IPS DF 4.7 (cell line): ENCODE data around the gene METRN.
"Not testable (repeated sequence)": the region's sequence is repeated elsewhere in the genome, so short reads cannot be mapped to it uniquely, and the experiment has no call there.

Source experiments
- DNase-seq: peaks from one replicate; pipeline ENCODE4 v3.0.0-alpha.2; 2013; ENCODE audit warnings: low spot score; ENCODE audit errors: extremely low read depth

Gene METRN

DNA sequence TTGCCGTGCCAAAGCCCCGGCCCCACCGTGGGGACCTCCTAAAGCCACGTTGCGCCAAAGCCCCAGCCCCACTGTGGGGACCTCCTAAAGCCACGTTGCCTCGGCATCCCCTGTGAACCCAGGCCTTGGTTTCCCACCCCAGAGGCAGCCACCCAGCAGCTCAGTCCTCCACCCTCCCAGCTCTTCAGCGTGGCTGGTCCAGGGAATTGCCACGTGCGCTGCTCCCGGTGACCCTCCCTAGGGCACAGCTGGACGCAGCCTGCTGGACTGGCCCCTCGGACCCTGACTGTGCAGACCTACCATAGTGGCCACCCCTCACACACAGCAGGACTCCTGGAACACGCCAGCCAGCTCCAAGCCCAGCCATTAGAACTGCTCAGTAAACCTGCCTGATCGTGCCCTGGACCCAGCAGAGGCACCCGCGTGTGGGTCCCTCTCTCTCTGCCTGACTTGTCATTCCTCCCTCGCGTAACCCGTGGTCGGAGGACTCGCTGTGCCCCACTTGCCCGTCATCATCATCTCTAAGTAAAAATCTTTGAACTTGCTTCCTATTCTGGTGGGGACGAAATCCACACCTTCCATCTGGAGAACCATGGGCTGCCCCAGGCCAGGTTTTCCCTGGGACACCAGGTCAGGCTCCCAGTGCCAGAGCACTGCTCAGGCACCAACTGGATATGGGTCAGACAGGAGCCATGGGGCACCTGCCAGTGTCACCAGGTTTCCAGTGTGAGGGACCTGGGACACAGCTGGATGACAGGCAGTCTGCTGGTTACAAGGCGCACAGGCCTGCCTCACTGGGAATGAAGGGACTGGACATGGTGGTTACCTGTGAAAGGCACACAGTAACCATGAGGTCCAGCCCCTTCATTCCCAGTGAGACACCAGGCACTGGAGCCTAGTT, 20.3 kb downstream of the METRN start:
- no peak for DNase-seq

DNA sequence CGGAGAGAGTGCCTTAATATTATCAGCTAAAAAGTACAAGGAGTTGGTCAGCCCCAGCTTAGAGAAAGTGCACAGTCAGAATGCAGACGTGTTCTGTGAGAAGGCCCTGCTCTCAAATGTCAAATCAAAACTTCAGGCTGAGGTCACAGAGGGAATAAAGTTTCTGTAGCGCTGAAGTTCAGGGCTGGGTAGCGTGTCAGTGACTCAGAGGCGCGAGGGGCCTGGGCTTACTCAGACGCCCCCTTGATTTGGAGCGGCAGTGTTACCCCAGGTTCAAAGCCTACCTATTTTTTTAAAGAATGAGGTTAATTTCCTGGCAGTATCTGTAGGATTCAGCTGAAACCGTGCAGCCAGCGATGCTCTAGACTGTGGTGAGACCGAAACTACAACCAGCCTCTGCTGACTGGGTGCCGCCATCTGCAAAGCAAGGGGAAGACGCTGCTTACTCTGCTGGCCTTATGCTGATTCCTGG, 21.1 kb downstream of the METRN start:
- no peak for DNase-seq

DNA sequence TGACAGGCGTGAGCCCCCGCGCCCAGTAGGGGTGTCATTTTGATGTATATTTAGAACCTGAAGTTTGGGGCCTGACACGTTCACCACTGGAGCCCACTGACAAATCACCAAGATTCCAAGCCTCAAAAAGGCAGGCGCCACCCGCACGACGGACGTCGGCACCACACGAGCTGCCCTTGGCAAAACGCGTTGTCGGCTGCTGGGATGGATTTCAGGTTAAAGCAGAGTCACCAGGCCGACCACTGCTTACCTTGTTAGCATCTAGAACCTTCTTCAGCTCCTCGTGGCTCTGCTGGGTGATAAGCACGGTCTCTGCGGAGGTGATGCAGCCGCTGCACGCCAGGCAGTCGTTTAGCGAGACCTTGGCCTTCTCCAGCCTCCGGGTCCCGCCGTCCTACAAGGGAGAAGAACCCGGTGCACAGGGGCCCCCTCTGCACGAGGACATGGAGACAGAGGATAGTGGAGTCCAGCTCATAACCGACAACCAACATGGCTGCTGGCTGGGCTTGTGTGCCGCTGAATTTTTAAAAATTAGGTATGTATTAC, 22.1 kb downstream of the METRN start:
- DNase-seq: no peak

DNA sequence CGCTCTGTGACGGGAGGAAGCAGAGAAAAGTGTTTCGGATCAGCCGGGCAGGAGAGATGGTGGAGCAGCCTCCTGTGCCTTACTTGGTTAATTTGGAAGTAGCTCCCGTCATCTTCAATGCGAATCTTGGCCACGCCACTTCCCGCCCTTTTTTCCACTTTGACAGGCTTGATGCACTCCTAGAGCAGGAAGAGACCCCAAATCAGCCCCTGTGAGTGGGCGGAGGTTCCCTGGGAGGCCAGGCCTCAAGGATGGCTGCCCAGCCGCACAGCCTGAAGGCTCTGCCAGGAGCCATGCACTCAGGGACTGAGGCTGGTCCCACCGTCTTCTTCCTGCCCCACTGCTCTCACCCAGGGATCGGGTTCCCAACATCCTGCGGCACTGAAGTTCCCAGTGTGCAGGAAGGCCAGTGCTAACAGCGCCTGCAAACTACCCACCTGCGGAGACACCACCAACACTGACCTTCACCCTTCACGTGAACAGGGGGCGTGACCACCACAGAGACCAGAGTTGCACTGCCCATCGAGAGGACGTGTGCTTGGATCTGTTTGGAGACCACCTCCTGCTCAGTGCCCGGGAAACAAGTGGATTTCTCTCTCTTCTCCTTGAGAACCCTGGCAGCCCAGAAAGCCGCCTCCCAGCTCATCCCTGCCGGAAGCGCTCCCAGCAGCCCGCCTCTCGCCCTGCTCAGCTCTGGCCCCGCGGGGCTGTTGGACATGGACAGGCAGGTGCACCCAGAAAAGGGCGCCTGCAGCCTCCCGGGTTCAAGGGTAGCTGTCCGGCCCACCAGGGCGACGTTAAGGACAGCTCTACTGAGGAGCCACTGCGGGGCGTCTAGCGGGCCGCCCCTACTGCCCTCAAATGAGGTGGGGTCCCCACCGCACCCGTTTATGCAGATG, 24.9 kb downstream of the METRN start:
- DNase-seq: no peak

DNA sequence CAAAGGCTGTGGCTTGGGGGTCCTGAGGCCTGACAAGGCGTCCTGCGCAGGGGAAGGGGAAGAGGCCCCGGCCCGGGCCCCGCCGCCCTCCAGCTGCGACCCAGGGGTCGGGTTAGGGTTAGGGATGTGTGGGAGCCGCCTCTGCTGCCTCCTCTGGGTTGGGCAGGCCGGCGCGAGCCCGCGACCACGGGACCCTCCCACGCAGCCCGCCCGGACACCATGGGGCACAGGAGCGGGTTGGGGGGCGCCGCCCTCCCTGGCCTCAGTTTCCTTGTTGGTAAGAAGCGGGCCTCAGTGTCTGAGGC, 25.5 kb downstream of the METRN start:
- no peak for DNase-seq

DNA sequence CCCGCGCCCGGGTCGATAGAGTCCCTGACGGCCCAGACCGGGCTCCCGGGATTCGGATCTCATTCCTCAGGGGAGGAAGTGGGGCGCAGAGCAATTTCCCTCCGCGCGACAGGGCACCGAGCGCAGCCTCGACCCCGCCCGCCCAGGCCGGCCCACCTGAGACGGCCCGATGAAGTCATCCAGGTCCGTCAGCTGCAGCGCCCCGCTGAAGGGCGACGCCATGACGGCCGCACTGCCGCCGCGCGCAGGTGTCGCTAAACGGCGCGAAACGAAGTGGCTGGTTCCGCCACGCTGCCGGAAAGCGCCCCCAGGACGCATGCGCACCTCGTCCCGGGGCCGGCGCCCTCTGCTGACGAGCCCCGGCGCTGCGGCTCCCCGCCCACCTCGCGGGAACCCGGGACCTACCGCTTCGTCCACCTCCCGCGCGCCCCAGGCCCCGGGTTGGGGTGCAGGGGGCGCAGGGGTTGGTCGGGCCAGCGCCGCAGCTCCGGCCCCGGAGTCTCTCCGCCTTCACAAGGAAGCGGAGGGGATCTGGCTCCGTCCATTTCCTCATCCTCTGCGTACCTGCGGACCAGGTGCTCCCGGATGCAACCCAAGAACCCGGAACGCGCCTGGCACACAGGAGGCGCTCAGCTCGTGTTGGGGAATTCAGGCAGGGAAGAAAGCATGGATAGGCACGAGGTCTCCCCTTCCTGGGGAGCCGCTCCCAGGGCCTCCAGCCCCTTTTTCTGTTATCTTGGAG, 26.0 kb downstream of the METRN start, which contains the start of gene CIAO3:
Gene CIAO3 (minus strand): TSS at position 234 of the 742 bp plus-strand sequence. CDS start 12 bp downstream, at position 222.
- DNase-seq: no peak

DNA sequence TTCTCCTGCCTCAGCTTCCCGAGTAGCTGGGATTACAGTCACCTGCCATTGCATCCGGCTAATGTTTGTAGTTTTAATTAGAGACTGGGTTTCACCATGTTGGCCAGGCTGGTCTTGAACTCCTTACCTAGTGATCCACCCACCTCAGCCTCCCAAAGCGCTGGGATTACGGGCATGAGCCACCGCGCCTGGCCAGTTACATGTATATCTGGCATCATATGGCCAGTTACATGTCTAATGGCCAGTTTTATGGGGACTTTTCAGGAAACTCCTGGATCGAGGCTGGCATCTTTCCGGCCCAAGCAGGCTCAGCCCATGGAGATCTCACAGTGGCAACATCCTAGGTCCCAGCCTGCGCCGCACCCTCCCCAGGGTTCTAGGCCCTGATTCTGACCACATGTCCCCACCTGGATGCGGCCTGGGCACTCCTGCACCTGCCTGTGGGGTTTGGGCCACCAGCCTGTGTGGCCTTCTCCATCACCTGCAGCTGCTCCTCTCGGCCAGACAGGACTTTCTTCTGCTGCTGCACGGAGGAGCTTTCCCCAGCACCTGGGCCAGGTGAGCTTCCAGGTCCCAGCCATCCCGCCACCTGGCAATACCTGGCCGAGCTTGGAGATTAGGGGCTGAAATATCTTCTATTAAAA, 27.2 kb downstream of the METRN start:
- no peak for DNase-seq

DNA sequence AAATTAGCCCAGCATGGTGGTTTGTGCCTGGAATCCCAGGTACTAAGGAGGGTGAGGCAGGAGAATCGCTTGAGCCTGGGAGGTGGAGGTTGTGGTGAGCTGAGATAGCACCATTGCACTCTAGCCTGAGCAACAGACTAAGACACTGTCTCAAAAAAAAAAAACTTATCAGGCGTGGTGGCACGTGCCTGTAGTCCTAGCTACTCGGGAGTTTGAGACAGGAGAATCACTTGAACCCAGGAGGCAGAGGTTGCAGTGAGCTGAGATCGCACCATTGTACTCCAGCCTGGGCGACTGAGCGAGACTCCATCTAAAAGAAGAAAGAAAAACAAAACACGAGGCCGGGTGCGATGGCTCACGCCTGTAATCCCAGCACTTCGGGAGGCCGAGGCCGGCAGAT, 28.0 kb downstream of the METRN start:
- DNase-seq: not testable (repeated sequence)

DNA sequence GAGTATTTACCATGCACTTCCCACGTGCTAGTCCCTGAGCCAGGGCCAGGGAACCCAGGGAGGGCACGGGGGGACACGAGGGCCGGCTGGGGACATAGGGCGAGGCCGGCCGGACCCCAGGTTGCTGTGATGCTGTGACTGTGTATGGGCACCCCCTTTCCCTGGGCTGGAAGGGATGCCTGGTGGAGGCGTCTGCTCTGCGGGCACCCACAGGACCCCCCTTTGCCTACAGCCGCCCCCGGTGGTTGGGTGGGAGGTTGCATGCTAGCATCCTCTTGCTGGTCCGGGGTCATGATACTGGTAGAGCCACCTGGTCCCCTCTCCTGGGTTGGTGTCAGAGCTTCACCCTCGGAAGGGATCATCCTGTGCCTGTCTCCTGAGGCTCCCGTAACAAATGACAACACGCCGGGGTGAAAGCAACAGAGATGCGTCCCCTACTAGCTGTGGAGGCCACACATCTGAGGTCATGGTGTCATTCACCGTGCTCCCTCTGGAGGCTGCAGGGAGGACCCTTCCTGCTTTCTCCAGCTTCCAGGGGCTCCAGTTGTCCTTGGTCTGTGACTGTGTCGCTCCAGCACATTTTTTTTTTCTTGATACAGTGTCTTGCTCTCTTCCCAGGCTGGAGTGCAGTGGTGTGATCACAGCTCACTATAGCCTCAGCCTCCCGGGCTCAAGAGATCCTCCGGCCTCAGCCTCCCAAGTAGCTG, 29.0 kb downstream of the METRN start:
- DNase-seq: no peak

DNA sequence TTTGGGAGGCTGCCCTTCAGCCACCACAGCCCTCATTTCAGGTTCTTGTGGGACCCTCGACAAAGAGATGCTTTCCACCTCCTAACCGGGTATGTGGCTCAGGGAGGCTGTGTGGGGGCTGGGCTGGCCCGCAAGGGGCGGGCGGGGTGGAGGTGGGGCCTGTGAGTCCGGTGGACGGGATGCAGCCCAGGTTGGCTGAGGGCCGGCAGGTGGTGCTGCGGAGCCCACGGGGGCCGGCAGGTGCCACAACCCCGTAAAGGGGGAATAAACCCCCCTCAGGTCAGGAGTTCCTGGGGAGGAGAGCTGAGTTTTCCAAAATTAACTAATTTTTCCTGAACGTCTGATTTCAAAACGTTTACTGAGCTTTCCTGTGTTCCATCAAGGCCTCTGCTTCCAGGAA, 30.8 kb downstream of the METRN start:
- DNase-seq: no peak

DNA sequence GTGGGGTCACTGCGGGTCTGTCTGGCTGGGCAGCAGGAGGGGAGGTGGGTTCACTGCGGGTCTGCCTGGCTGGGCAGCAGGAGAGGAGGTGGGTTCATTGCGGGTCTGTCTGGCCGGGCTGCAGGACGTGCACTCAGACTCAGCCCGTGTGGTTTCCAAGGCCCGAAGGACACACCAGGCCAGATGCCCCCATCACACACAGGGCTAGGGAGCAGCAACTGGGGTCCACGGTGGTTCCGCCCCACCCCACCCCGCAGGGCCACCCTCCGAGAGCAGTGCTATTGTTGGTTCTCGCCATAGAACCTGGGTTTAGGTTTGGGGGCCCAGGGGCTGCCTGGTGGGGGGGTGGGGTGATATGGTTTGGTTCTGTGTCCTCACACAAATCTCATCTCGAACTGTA, 31.7 kb downstream of the METRN start:
- DNase-seq: no peak

DNA sequence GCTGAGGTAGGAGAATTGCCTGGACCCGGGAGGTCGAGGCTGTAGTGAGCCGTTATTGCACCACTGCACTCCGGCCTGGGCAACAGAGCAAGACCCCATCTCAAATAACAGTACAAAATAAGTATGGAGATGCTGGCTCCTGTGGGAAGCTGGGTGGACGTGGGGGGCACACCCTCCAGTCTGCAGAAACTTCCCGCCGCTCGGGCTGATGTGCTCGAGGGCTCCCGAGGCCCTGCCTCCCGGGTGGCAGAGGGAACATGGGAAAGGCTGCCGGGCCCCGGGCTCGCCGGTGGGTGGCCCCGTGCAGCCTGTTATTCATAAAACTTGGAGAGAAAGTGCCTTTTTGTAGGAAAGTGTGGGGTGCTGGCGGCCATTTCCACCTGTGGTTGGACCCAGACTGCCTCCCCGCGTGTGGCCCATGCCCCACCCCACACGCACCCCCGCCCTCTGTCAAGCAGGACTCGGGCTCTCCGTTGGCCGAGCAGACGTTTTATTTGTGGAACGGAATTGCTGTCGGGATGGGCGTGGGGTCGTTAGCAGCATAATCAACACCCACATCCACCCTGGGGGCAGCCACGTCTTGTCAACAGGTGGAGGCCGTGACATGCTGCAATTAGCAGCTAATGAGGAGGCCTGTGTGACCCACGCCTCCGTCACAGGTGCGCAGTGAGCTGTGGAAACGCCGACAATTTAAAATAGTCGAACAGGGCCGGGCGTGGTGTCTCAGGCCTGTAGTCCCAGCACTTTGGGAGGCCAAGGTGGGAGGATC, 33.2 kb downstream of the METRN start:
- no peak for DNase-seq

DNA sequence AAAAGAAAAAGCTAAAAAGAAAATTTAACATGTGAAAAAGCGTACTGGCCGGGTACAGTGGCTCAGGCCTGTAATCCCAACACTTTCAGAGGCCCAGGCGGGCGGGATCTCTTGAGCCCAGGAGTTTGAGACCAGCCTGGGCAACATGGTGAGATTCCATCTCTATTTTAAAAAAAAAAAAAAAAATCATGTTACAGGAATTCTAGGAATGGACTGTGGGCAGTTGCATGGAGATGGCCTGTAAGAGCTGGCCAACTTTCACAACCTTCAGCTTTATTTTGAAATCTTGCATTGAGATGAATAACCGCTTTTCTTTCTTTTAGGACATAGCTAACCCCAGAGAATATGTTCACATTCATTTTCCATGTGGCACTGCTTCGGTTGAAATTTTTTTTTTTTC, 34.1 kb downstream of the METRN start:
- DNase-seq: no peak

DNA sequence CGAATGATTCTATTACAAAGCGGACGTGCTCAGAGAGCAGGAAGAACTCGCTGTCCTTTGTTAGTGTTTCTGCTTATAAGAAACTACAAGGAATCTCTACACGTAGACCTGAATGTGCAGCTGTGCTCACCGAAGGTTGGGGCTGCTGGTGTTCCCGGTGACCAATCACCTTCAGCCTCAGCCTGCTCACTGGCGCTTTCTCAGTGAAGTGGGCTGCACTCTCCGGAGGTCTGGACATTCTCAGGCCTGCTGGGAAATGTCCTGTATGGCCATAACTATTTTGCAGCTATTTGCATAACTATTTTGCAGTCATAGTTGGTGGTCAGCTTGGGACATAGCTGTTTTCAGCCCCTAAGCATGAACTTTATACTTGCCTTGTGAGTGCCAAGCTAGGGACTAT, 35.6 kb downstream of the METRN start:
- DNase-seq: no peak

DNA sequence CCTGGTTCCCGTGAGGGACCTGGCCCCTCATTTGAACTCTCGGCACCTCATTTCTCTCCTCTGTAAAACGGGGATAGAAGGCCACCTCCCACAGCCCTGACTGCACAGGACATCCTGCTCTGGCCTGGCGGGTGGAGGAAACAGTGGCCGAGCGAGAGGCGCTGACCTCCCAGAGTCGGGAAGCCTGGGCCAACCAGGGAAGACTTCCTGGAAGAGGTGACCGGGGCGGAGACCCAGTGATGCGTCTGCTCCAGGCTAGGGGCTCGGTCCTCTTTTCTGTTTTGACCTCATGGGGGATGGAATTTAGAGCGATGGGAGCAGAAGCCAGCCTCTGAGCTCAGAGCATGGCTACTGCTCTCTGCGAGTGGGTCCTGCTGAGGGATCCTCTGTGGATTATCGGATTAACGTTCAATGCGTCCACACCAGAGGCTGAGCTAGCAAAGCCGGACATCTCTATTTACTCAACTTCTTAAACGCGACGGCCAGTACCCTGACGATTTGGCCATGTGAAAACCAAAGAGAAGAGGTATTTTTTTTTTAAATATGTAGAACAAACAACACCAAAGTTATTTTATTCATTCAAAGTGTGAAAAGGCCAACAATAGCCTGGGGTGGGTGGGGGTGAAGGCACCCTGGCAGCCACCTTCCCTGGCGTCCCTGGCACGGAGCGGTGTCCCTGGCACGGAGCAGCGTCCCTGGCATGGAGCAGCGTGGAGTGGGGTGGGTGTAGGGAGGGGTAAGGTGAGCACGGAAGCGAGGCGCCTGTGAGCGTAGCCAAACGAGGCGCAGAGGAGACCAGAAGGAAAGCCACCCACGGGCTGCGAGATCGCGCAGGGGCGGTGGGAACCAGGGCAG, 36.5 kb downstream of the METRN start:
- no peak for DNase-seq

DNA sequence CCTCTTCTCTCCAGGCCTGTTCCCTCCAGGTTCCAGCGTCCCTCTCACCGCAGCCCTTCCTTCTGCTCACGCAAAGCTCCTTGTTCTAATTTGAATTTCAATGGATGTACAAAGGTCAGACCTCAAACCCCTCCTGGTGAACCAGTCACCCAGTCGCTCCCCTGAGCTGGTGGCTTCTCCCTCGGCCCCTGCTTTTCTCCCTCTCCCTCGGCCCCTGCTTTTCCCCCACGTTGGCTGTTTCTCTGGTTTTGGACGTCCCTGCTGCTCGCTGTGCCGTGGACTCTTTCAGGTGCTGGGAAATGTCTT, 37.0 kb downstream of the METRN start:
- DNase-seq: no peak

DNA sequence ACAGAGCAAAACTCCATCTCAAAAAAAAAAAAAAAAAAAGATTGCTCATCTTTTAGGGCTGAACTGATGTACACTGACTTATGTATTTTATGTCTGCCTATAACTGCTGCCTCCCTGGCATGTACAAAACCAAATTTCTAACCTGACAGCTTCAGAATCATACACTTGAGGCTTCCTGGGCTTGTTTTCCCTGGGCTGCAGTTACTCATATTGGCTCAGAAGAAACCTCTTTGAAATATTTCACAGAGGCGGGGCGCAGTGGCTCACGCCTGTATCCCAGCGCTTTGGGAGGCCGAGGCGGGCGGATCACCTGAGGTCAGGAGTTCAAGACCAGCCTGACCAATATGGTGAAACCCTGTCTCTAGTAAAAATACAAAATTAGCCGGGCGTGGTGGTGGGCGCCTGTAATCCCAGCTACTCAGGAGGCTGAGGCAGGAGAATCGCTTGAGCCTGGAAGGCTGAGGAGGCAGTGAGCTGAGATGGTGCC, 39.2 kb downstream of the METRN start:
- DNase-seq: not testable (repeated sequence)

DNA sequence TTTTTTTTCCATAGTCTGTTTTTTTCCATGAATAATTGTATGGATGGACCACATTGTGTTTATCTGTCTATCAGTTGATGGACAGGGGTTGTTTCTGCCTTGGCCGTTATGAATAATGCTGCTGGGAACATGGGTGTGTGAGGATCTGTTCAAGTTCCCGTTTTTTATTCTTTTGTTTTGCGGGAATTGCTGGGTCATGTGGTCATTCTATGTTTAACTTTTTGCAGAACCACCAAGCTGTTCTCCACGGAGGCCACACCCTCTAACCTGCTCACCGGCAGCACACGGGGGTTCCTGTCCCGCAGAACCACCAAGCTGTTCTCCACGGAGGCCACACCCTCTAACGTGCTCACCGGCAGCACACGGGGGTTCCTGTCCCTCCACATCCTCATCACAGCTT, 39.7 kb downstream of the METRN start:
- no peak for DNase-seq

DNA sequence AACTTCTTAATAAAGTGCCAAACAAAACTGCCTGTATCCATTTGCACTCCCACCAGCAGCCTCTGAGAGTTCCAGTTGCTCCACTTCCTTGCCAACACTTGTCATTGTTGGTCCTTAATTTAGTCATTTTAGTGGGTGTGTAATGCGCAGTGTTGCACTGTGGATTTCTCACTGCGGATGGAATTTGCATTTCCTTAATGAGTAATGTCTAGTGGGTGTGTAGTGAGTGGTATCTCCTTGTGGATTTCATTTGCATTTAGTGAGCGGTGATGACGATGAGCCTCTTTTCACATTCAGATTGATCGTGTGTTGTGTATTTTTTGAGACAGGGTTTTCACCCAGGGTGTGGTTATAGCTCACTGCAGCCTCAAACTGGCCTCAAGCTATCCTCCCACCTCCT, 41.5 kb downstream of the METRN start:
- DNase-seq: no peak
